Astrocyte (in vitro differentiated cells and primary cell): Measurements from ENCODE around the gene IL34. TPM values are rescaled to one million over a fixed set of nuclear protein-coding genes. Genes with fewer than 3 reads are reported as not detected.

Source experiments
- DNase-seq: peaks from one replicate; pipeline ENCODE4 v3.0.0-alpha.2; 2010; ENCODE audit warnings: low read depth
- FAIRE-seq: peaks from 2 replicates; lab custom pipeline; 2011; peaks lifted over from hg19 to GRCh38; lab: Jason Lieb, UNC
- H2AFZ ChIP-seq: 2 replicates; pipeline ENCODE4 v1.6.0; 2012; ENCODE audit warnings: low read depth, low read length, inconsistent platforms
- H3K27ac ChIP-seq: 2 replicates; pipeline ENCODE4 v1.5.1; 2011; ENCODE audit warnings: low read depth, low read length, inconsistent platforms
- H3K27me3 ChIP-seq: 2 replicates; pipeline ENCODE4 v1.6.0; 2011; ENCODE audit warnings: low read length, inconsistent platforms; ENCODE audit not compliant: insufficient read depth
- H3K36me3 ChIP-seq: 2 replicates; pipeline ENCODE4 v1.5.1; 2011; ENCODE audit warnings: low read length, inconsistent platforms; ENCODE audit not compliant: insufficient read depth
- H3K4me1 ChIP-seq: 2 replicates; pipeline ENCODE4 v1.5.1; 2011; ENCODE audit warnings: low read length, inconsistent platforms; ENCODE audit not compliant: insufficient read depth
- H3K4me2 ChIP-seq: 2 replicates; pipeline ENCODE4 v1.6.0; 2012; ENCODE audit warnings: low read length, inconsistent platforms
- H3K4me3 ChIP-seq: 2 replicates; pipeline ENCODE4 v1.5.1; 2011; ENCODE audit warnings: low read depth, mild to moderate bottlenecking, low read length, inconsistent platforms; ENCODE audit not compliant: insufficient read depth
- H3K79me2 ChIP-seq: 2 replicates; pipeline ENCODE4 v1.6.0; 2012; ENCODE audit warnings: mild to moderate bottlenecking, low read length, inconsistent platforms; ENCODE audit not compliant: insufficient read depth
- H3K9ac ChIP-seq: 2 replicates; pipeline ENCODE4 v1.6.0; 2012; ENCODE audit warnings: mild to moderate bottlenecking, low read length, inconsistent platforms
- H3K9me3 ChIP-seq: 2 replicates; pipeline ENCODE4 v1.5.1; 2012; ENCODE audit warnings: low read depth, mild to moderate bottlenecking, low read length, inconsistent platforms; ENCODE audit not compliant: insufficient read depth
- H4K20me1 ChIP-seq: 2 replicates; pipeline ENCODE4 v1.6.0; 2012; ENCODE audit warnings: low read length, inconsistent platforms; ENCODE audit not compliant: insufficient read depth
- H3K27ac Mint-ChIP-seq: one replicate; pipeline ENCODE4 v1.8.0; 2021; ENCODE audit warnings: mild to moderate bottlenecking, mixed read lengths; ENCODE audit not compliant: unreplicated experiment
- H3K27me3 Mint-ChIP-seq: one replicate; pipeline ENCODE4 v1.8.0; 2021; ENCODE audit warnings: low read depth, mixed read lengths; ENCODE audit not compliant: unreplicated experiment
- H3K36me3 Mint-ChIP-seq: one replicate; pipeline ENCODE4 v1.8.0; 2021; ENCODE audit warnings: low read depth, mixed read lengths; ENCODE audit not compliant: unreplicated experiment
- H3K4me1 Mint-ChIP-seq: one replicate; pipeline ENCODE4 v1.8.0; 2021; ENCODE audit warnings: low read depth, mixed read lengths; ENCODE audit not compliant: unreplicated experiment
- H3K4me3 Mint-ChIP-seq: one replicate; pipeline ENCODE4 v1.8.0; 2021; ENCODE audit warnings: mild to moderate bottlenecking, moderate library complexity, mixed read lengths; ENCODE audit not compliant: unreplicated experiment
- H3K9me3 Mint-ChIP-seq: one replicate; pipeline ENCODE4 v1.8.0; 2021; ENCODE audit warnings: mild to moderate bottlenecking, mixed read lengths; ENCODE audit not compliant: unreplicated experiment
- EZH2 ChIP-seq: IDR thresholded peaks from 2 replicates; pipeline ENCODE4 v1.6.1; 2012; ENCODE audit warnings: mild to moderate bottlenecking, low read length, inconsistent platforms; ENCODE audit not compliant: insufficient read depth
- total RNA-seq: library from RNA; stranded (reverse); gene quantifications from 2 replicates; pipeline ENCODE4 v1.2.1, GENCODE V29; 2021
- TF ChIP-seq, protein P1 (sequence below): IDR thresholded peaks from 2 replicates; pipeline ENCODE4 v1.5.1; 2011; ENCODE audit warnings: low read depth, mild to moderate bottlenecking, inconsistent platforms, low read length, moderate library complexity; ENCODE audit not compliant: insufficient read depth

The IL34 gene
- total RNA-seq, 1 donor from 2014 or later = 0.34 TPM

DNA sequence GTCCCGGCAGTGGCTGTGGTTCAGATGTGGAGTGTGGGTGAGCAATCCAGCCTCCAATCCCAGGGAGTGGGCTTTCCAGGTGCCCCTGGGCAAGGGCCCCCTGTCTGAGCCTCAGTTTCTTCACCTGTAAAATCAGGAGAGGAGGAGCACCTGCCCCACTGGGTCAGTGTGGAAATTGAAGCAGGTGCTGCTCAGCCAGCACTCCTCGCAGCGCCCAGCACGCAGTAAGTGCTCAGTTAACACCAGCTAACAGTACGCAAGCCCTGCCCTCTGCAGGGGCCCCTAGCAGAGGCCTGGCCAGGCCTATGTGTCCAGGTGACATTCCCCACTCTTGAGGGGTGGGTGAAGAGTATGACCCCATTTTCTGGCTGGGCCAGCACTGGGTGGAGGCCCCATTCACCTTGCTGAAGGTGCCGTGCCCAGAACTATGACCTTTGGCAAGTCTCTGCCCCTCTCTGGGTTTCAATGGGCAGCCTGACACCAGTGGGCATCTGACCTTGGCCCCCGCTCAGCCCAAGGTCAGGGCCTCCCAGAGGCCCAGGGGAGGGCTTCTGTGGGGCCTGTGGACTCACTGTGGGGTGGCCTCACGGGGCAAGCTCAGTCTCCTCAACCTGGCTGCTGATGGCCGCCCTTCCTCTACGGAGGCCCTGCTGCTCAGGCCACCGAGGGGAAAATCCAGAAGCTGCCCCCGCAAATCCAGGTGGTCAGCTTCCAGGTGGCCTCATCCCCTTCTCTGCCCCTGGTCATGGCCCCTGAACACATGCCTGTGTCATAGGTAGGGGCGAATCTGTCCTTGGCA, 37.0 kb downstream of the IL34 start:
- Mint-ChIP-seq H3K4me1 (peaks cover 10% of the 10 kb centered on the region), H3K4me3 (no peak overlapping the region), H3K36me3 (peaks cover 4% of the 10 kb centered on the region), H3K9me3 (no peaks in the 10 kb centered on the region), H3K27ac (no peak overlapping the region), H3K27me3 (no peaks in the 10 kb centered on the region)
- FAIRE-seq = no peak
- peaks cover 30% of the 10 kb centered on the region for H3K4me1 ChIP-seq
- H3K36me3 ChIP-seq = no peaks in the 10 kb centered on the region
- H3K4me2 ChIP-seq = peak overlapping the region; percentile 87
- no peak overlapping the region for H3K27ac ChIP-seq
- H3K9ac ChIP-seq = peak overlapping the region; percentile 83
- no peak overlapping the region for H3K4me3 ChIP-seq
- H4K20me1 ChIP-seq = peaks cover 50% of the 10 kb centered on the region
- H3K9me3 ChIP-seq = no peaks in the 10 kb centered on the region
- no peak overlapping the region for H2AFZ ChIP-seq
- H3K79me2 ChIP-seq = peaks cover 59% of the 10 kb centered on the region
- no peak for DNase-seq
- H3K27me3 ChIP-seq = no peaks in the 10 kb centered on the region
- TF ChIP-seq, protein P1, sequence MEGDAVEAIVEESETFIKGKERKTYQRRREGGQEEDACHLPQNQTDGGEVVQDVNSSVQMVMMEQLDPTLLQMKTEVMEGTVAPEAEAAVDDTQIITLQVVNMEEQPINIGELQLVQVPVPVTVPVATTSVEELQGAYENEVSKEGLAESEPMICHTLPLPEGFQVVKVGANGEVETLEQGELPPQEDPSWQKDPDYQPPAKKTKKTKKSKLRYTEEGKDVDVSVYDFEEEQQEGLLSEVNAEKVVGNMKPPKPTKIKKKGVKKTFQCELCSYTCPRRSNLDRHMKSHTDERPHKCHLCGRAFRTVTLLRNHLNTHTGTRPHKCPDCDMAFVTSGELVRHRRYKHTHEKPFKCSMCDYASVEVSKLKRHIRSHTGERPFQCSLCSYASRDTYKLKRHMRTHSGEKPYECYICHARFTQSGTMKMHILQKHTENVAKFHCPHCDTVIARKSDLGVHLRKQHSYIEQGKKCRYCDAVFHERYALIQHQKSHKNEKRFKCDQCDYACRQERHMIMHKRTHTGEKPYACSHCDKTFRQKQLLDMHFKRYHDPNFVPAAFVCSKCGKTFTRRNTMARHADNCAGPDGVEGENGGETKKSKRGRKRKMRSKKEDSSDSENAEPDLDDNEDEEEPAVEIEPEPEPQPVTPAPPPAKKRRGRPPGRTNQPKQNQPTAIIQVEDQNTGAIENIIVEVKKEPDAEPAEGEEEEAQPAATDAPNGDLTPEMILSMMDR = no peak
- no peak for TF ChIP-seq EZH2

DNA sequence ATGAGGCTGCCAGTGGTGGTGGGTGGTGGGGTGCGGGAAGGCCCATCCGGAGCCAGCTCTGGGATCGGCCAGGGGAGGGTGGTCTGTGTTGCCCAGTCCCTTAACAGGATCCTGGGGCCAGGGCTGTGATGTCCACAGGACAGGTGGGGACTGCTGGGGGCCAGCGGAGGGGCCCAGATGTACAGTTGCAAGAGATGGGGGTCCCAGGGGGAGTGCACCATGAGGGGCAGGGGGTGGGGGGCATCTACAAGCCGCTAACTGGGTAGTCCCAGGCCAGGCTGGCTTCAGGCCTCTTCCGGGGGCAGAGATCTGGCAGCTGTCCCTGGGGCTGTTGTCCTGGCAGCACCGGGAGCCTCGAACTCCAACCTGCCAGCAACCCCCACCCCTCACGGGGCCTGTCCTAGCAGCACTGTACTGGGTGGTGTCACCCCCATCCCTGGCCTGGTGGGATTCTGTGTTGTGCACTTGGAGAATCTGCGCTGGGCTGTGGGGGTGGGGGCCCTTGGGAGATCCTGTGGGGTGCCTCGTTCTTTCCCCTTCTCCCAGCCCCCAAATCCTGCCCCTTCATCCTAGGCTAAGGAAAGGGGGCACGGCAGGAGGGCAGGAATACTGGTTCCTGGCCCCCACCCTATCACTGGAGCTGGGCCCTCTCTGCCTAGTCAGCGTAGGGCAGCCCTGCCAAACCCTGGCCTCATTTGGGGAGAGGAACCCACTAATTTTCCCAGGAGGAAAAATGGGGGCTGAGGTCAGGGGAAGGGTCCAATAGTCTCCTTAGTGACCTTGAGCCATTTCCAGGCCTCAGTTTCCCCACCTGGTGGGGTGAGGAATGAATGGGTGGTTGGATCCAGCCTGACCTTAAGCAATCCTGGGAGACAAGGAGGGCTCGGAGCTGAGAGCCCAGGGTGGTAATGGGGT, 38.0 kb downstream of the IL34 start:
- DNase-seq (no peak), FAIRE-seq (no peak)
- H3K4me1 Mint-ChIP-seq = peaks cover 13% of the 10 kb centered on the region
- no peaks in the 10 kb centered on the region for H3K9me3 ChIP-seq
- no peaks in the 10 kb centered on the region for H3K27me3 ChIP-seq
- peak overlapping the region; percentile 66 for H3K4me3 ChIP-seq
- peaks cover 54% of the 10 kb centered on the region for H3K79me2 ChIP-seq
- H3K4me2 ChIP-seq = peak overlapping the region; percentile 87
- peak overlapping the region; percentile 81 for H3K4me3 Mint-ChIP-seq
- peak overlapping the region; percentile 83 for H3K9ac ChIP-seq
- no peak overlapping the region for H2AFZ ChIP-seq
- peaks cover 35% of the 10 kb centered on the region for H3K4me1 ChIP-seq
- no peak overlapping the region for H3K27ac Mint-ChIP-seq
- H3K27ac ChIP-seq = no peak overlapping the region
- H4K20me1 ChIP-seq = peaks cover 47% of the 10 kb centered on the region
- H3K27me3 Mint-ChIP-seq = no peaks in the 10 kb centered on the region
- no peaks in the 10 kb centered on the region for H3K9me3 Mint-ChIP-seq
- TF ChIP-seq, protein P1 = no peak
- no peak for TF ChIP-seq EZH2
- H3K36me3 Mint-ChIP-seq = peaks cover 2% of the 10 kb centered on the region
- H3K36me3 ChIP-seq = no peaks in the 10 kb centered on the region
